HepG2 (cell line): Measurements from ENCODE around the gene TMEM80. TPM values are rescaled to one million over a fixed set of nuclear protein-coding genes. Genes with fewer than 3 reads are reported as not detected.

Experiments
- CBX1 ChIP-seq: IDR thresholded peaks from one replicate; pipeline ENCODE4 v1.6.1; 2016; ENCODE audit warnings: antibody characterized with exemption, low read depth
- FOXA3 ChIP-seq: IDR thresholded peaks from 2 replicates; pipeline ENCODE4 v1.6.1; 2016; ENCODE audit warnings: missing genetic modification reagents, missing compliant biosample characterization
- HHEX ChIP-seq: IDR thresholded peaks from 2 replicates; pipeline ENCODE4 v1.6.1; 2016; ENCODE audit warnings: control low read depth
- ISX ChIP-seq: sonication (generic); formaldehyde crosslinking; conservative IDR thresholded peaks from 2 replicates; pipeline ENCODE4 v1.5.0; 2020; ENCODE audit warnings: missing genetic modification reagents
- JUND ChIP-seq: sonication (generic); formaldehyde crosslinking; IDR thresholded peaks from 2 replicates; pipeline ENCODE4 v1.8.0; 2022; ENCODE audit warnings: mild to moderate bottlenecking, missing genetic modification reagents
- MXD4 ChIP-seq: IDR thresholded peaks from 2 replicates; pipeline ENCODE4 v1.6.1; 2016; ENCODE audit warnings: mild to moderate bottlenecking, missing biosample characterization, missing genetic modification reagents
- MYNN ChIP-seq: sonication (generic); formaldehyde crosslinking; IDR thresholded peaks from 2 replicates; pipeline ENCODE4 v1.4.0; 2020; ENCODE audit warnings: mild to moderate bottlenecking, low read depth, missing genetic modification reagents
- PAWR ChIP-seq: sonication (generic); formaldehyde crosslinking; IDR thresholded peaks from 2 replicates; pipeline ENCODE4 v1.4.0; 2020; ENCODE audit warnings: missing genetic modification reagents, mild to moderate bottlenecking, borderline replicate concordance
- POGZ ChIP-seq: sonication (generic); formaldehyde crosslinking; IDR thresholded peaks from 2 replicates; pipeline ENCODE4 v1.4.0; 2020; ENCODE audit warnings: mild to moderate bottlenecking, missing genetic modification reagents
- STAT5B ChIP-seq: sonication (generic); formaldehyde crosslinking; IDR thresholded peaks from 2 replicates; pipeline ENCODE4 v1.4.0; 2020; ENCODE audit warnings: missing genetic modification reagents
- TCF7 ChIP-seq: sonication (generic); IDR thresholded peaks from 2 replicates; pipeline ENCODE4 v1.6.1; 2016; ENCODE audit warnings: antibody characterized with exemption, low read depth
- ZBTB8A ChIP-seq: sonication (generic); formaldehyde crosslinking; IDR thresholded peaks from 2 replicates; pipeline ENCODE4 v1.4.0; 2020; ENCODE audit warnings: mild to moderate bottlenecking, low read depth, missing genetic modification reagents, borderline replicate concordance
- ZFP1 ChIP-seq: IDR thresholded peaks from 2 replicates; pipeline ENCODE4 v1.6.1; 2016
- ZNF350 ChIP-seq: sonication (generic); formaldehyde crosslinking; IDR thresholded peaks from 2 replicates; pipeline ENCODE4 v1.4.0; 2020; ENCODE audit warnings: mild to moderate bottlenecking, low read depth, missing genetic modification reagents, borderline replicate concordance
- ZNF510 ChIP-seq: sonication (generic); formaldehyde crosslinking; IDR thresholded peaks from 2 replicates; pipeline ENCODE4 v1.4.0; 2020; ENCODE audit warnings: low read depth, mild to moderate bottlenecking, missing genetic modification reagents
- ZNF589 ChIP-seq: sonication (generic); formaldehyde crosslinking; conservative IDR thresholded peaks from 2 replicates; pipeline ENCODE4 v1.8.0; 2022; ENCODE audit warnings: mild to moderate bottlenecking, moderate library complexity, missing genetic modification reagents
- polyA plus RNA-seq, 8 experiments: library from polyadenylated mRNA; depleted of rRNA in 3 of 8; stranded (reverse) in 7 of 8; unstranded in 1 of 8; fragments of >200 nt; fragmentation: Illumina TruSeq in 4 of 8; extraction: Trizol in 4 of 8; gene quantifications; 2 replicates each; pipeline versions ENCODE4 v1.2.1 to v1.2.3, GENCODE V29; 2011 to 2016; ENCODE audit warnings: low read depth in 4 of 8, missing spikeins in 1 of 8, mixed read lengths in 1 of 8; ENCODE audit not compliant: insufficient read depth in 1 of 8
- total RNA-seq, 5 experiments: library from RNA; depleted of rRNA; stranded (reverse); fragments of >200 nt; fragmentation: Illumina TruSeq; extraction: Trizol; gene quantifications; 2 replicates each; pipeline ENCODE4 v1.2.3, GENCODE V29; 2016; ENCODE audit warnings: low read depth in 1 of 5
- TF ChIP-seq, protein P1 (sequence below): IDR thresholded peaks from 2 replicates; pipeline ENCODE4 v1.6.1; 2012; ENCODE audit warnings: inconsistent platforms
- TF ChIP-seq, protein P2 (sequence below): sonication (generic); formaldehyde crosslinking; IDR thresholded peaks from 2 replicates; pipeline ENCODE4 v1.9.0; 2021; ENCODE audit warnings: missing genetic modification reagents, borderline replicate concordance
- TF ChIP-seq, protein P3 (sequence below): sonication (generic); formaldehyde crosslinking; IDR thresholded peaks from 2 replicates; pipeline ENCODE4 v1.5.1; 2020; ENCODE audit warnings: mild to moderate bottlenecking, missing genetic modification reagents, moderate library complexity
- TF ChIP-seq, protein P4 (sequence below): sonication (generic); formaldehyde crosslinking; IDR thresholded peaks from 2 replicates; pipeline ENCODE4 v1.4.0; 2020; ENCODE audit warnings: missing genetic modification reagents
- TF ChIP-seq, protein P5 (sequence below): IDR thresholded peaks from 2 replicates; pipeline ENCODE4 v1.6.1; 2018; ENCODE audit warnings: missing genetic modification reagents, mild to moderate bottlenecking, missing compliant biosample characterization
- TF ChIP-seq, protein P6 (sequence below): IDR thresholded peaks from 2 replicates; pipeline ENCODE4 v1.4.0; 2020; ENCODE audit warnings: mild to moderate bottlenecking, missing genetic modification reagents

TMEM80 gene
- total and polyA plus RNA-seq, 2 of the 13 experiments (the other 11 are each of a cell fraction or from before 2014, with no cell fraction given): 5.6 to 17.1 TPM

DNA sequence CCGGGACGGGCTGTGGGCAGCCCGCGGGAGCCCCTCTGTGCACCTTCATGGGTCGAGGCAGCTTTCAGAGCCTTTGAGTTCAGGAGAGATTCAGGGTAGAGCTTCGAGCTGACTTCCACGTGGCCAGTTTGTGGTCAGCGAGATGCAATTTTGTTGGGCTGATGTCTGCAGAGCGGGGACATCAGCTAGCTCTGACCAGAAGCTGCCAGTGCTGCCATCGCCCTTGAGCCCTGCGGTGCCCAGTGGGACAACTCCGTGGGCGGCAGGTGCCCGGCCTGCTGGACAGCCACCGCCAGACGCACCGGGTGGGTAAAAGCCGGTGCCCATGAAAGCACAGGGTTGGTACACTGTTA, 52.4 kb downstream of the TMEM80 start (continued):
- TF ChIP-seq MXD4 (CRISPR knock-in tag): 0 out of 2 replicates have a peak, but pooled peaks have one; percentile 32
- no peak for TF ChIP-seq ZNF510
- TF ChIP-seq HHEX (CRISPR knock-in tag): no peak
- TF ChIP-seq ZFP1 (CRISPR knock-in tag): no peak
- TF ChIP-seq, protein P1, sequence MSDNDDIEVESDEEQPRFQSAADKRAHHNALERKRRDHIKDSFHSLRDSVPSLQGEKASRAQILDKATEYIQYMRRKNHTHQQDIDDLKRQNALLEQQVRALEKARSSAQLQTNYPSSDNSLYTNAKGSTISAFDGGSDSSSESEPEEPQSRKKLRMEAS: peak; percentile 49; the same call in 1 of the 2 replicates
- no peak for TF ChIP-seq ZNF350 (CRISPR knock-in tag)
- TF ChIP-seq ISX (CRISPR knock-in tag): no peak
- no peak for TF ChIP-seq ZBTB8A (CRISPR knock-in tag)
- no peak for TF ChIP-seq PAWR (CRISPR knock-in tag)
- TF ChIP-seq CBX1: no peak
- TF ChIP-seq, protein P2, sequence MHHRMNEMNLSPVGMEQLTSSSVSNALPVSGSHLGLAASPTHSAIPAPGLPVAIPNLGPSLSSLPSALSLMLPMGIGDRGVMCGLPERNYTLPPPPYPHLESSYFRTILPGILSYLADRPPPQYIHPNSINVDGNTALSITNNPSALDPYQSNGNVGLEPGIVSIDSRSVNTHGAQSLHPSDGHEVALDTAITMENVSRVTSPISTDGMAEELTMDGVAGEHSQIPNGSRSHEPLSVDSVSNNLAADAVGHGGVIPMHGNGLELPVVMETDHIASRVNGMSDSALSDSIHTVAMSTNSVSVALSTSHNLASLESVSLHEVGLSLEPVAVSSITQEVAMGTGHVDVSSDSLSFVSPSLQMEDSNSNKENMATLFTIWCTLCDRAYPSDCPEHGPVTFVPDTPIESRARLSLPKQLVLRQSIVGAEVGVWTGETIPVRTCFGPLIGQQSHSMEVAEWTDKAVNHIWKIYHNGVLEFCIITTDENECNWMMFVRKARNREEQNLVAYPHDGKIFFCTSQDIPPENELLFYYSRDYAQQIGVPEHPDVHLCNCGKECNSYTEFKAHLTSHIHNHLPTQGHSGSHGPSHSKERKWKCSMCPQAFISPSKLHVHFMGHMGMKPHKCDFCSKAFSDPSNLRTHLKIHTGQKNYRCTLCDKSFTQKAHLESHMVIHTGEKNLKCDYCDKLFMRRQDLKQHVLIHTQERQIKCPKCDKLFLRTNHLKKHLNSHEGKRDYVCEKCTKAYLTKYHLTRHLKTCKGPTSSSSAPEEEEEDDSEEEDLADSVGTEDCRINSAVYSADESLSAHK (CRISPR knock-in tag): no peak
- TF ChIP-seq, protein P3, sequence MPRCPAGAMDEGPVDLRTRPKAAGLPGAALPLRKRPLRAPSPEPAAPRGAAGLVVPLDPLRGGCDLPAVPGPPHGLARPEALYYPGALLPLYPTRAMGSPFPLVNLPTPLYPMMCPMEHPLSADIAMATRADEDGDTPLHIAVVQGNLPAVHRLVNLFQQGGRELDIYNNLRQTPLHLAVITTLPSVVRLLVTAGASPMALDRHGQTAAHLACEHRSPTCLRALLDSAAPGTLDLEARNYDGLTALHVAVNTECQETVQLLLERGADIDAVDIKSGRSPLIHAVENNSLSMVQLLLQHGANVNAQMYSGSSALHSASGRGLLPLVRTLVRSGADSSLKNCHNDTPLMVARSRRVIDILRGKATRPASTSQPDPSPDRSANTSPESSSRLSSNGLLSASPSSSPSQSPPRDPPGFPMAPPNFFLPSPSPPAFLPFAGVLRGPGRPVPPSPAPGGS: 0 out of 2 replicates have a peak, but pooled peaks have one; percentile 3
- TF ChIP-seq, protein P4, sequence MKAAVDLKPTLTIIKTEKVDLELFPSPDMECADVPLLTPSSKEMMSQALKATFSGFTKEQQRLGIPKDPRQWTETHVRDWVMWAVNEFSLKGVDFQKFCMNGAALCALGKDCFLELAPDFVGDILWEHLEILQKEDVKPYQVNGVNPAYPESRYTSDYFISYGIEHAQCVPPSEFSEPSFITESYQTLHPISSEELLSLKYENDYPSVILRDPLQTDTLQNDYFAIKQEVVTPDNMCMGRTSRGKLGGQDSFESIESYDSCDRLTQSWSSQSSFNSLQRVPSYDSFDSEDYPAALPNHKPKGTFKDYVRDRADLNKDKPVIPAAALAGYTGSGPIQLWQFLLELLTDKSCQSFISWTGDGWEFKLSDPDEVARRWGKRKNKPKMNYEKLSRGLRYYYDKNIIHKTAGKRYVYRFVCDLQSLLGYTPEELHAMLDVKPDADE (CRISPR knock-in tag): 0 out of 2 replicates have a peak, but pooled peaks have one; percentile 35
- no peak for TF ChIP-seq JUND (CRISPR knock-in tag)
- TF ChIP-seq FOXA3: no peak
- no peak for TF ChIP-seq STAT5B
- TF ChIP-seq MYNN (CRISPR knock-in tag): no peak
- TF ChIP-seq, protein P5, sequence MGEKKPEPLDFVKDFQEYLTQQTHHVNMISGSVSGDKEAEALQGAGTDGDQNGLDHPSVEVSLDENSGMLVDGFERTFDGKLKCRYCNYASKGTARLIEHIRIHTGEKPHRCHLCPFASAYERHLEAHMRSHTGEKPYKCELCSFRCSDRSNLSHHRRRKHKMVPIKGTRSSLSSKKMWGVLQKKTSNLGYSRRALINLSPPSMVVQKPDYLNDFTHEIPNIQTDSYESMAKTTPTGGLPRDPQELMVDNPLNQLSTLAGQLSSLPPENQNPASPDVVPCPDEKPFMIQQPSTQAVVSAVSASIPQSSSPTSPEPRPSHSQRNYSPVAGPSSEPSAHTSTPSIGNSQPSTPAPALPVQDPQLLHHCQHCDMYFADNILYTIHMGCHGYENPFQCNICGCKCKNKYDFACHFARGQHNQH (CRISPR knock-in tag): no peak
- TF ChIP-seq TCF7: no peak
- TF ChIP-seq ZNF589: 0 out of 2 replicates have a peak, but pooled peaks have one; percentile 6
- TF ChIP-seq, protein P6, sequence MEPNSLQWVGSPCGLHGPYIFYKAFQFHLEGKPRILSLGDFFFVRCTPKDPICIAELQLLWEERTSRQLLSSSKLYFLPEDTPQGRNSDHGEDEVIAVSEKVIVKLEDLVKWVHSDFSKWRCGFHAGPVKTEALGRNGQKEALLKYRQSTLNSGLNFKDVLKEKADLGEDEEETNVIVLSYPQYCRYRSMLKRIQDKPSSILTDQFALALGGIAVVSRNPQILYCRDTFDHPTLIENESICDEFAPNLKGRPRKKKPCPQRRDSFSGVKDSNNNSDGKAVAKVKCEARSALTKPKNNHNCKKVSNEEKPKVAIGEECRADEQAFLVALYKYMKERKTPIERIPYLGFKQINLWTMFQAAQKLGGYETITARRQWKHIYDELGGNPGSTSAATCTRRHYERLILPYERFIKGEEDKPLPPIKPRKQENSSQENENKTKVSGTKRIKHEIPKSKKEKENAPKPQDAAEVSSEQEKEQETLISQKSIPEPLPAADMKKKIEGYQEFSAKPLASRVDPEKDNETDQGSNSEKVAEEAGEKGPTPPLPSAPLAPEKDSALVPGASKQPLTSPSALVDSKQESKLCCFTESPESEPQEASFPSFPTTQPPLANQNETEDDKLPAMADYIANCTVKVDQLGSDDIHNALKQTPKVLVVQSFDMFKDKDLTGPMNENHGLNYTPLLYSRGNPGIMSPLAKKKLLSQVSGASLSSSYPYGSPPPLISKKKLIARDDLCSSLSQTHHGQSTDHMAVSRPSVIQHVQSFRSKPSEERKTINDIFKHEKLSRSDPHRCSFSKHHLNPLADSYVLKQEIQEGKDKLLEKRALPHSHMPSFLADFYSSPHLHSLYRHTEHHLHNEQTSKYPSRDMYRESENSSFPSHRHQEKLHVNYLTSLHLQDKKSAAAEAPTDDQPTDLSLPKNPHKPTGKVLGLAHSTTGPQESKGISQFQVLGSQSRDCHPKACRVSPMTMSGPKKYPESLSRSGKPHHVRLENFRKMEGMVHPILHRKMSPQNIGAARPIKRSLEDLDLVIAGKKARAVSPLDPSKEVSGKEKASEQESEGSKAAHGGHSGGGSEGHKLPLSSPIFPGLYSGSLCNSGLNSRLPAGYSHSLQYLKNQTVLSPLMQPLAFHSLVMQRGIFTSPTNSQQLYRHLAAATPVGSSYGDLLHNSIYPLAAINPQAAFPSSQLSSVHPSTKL (CRISPR knock-in tag): no peak
- no peak for TF ChIP-seq POGZ (CRISPR knock-in tag)
